Suprapubic skin (tissue), 4 donors: ENCODE measurements around the gene TOX3.

Source experiments
- EP300 ChIP-seq: sonication (generic); formaldehyde crosslinking; IDR thresholded peaks from one replicate; pipeline ENCODE4 v1.6.1; 2017; ENCODE audit warnings: antibody characterized with exemption
- POLR2A ChIP-seq, 2 donors: fragments of 450-650 bp; IDR thresholded peaks; one replicate each; pipeline ENCODE4 v1.6.1; 2017; ENCODE audit warnings: antibody characterized with exemption in 2 of 2, mild to moderate bottlenecking in 2 of 2, moderate library complexity in 2 of 2
- POLR2AphosphoS5 ChIP-seq, 3 donors: sonication (generic); formaldehyde crosslinking; IDR thresholded peaks; one replicate each; pipeline ENCODE4 v1.6.1; 2017; ENCODE audit warnings: antibody characterized with exemption in 3 of 3
- TF ChIP-seq, protein P1 (sequence below), 2 donors: fragments of 200-600 bp in 1 of 2; fragments of 450-650 bp in 1 of 2; sonication (generic) in 1 of 2; IDR thresholded peaks; one replicate each; pipeline ENCODE4 v1.5.1; 2016 to 2019; ENCODE audit warnings: antibody characterized with exemption in 2 of 2, mild to moderate bottlenecking in 1 of 2, moderate library complexity in 1 of 2

DNA sequence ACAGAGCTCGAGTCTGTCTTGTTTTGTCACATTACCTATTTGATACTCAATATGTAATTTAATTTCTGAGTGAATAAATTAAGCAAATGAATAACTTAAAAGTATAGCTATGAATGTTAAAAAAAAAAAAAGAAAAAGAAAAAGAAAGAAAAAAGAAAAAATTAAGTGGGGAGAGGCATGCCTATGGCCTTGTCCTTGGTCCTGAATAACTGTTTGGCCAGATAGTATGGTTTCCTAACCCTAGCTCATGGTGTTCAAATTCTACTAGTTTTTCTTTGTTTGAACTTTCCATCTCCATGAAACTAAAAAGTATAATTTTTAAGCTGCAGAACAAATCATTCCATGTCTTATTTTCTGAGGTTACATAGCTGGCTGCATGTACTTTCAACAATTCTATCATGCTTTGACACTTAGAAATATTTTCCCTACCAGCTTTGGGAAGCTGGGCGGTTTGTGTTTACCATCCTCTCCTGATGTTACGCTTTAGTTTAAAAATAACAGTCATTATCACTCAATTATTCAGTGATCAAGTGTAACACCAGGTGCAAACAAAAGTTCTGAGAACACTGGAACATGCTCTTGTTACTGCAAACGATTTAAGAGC is 31.8 kb downstream of the TOX3 start:
- TF ChIP-seq, protein P1, sequence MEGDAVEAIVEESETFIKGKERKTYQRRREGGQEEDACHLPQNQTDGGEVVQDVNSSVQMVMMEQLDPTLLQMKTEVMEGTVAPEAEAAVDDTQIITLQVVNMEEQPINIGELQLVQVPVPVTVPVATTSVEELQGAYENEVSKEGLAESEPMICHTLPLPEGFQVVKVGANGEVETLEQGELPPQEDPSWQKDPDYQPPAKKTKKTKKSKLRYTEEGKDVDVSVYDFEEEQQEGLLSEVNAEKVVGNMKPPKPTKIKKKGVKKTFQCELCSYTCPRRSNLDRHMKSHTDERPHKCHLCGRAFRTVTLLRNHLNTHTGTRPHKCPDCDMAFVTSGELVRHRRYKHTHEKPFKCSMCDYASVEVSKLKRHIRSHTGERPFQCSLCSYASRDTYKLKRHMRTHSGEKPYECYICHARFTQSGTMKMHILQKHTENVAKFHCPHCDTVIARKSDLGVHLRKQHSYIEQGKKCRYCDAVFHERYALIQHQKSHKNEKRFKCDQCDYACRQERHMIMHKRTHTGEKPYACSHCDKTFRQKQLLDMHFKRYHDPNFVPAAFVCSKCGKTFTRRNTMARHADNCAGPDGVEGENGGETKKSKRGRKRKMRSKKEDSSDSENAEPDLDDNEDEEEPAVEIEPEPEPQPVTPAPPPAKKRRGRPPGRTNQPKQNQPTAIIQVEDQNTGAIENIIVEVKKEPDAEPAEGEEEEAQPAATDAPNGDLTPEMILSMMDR (IDR thresholded peaks at IDR 0.05): no peak
- TF ChIP-seq POLR2AphosphoS5 (IDR thresholded peaks at IDR 0.05) (no peak), POLR2A (IDR thresholded peaks at IDR 0.05) (no peak), EP300 (no peak)
